Activated naive CD4-positive, alpha-beta T cell treated with anti-CD3 and anti-CD28 coated beads, Interleukin-2, amount 50 U/mL, for 24 hours (primary cell): ENCODE results near the gene H1-8.

Experiments used
- H3K27ac Mint-ChIP-seq: one replicate; pipeline ENCODE4 v1.8.0; 2021; ENCODE audit warnings: mild to moderate bottlenecking, mixed read lengths
- H3K27me3 Mint-ChIP-seq: one replicate; pipeline ENCODE4 v1.8.0; 2021; ENCODE audit warnings: mixed read lengths
- H3K36me3 Mint-ChIP-seq: one replicate; pipeline ENCODE4 v1.8.0; 2021; ENCODE audit warnings: mixed read lengths
- H3K4me1 Mint-ChIP-seq: one replicate; pipeline ENCODE4 v1.8.0; 2021; ENCODE audit warnings: mixed read lengths
- H3K4me3 Mint-ChIP-seq: one replicate; pipeline ENCODE4 v1.8.0; 2021; ENCODE audit warnings: mild to moderate bottlenecking, mixed read lengths
- H3K9me3 Mint-ChIP-seq: one replicate; pipeline ENCODE4 v1.8.0; 2021; ENCODE audit warnings: mixed read lengths

Gene H1-8

DNA sequence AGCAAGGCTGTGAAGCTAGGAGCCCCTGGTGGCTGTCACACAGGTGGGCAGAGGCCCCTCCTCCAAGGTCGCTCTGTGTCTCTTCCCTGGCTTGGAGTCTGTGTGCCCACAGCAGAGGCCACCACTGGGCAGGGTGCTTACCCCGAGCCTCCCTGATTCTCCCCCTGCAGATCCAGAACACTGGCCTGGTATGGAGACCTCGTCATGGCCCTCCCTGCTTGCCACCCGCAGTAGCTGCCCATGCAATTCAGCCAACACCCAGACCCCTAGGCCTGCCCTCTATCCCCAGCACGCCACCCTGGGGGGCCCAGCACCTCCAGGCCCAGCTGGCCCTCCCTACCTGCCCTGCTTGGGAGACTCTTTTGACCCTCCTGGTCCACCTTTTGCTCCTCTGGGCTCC lies 20.0 kb upstream of the H1-8 start:
- Mint-ChIP-seq H3K27ac (no peak overlapping the region), H3K4me1 (no peaks in the 10 kb centered on the region), H3K4me3 (no peak overlapping the region), H3K9me3 (no peaks in the 10 kb centered on the region), H3K27me3 (no peaks in the 10 kb centered on the region), H3K36me3 (no peaks in the 10 kb centered on the region)

DNA sequence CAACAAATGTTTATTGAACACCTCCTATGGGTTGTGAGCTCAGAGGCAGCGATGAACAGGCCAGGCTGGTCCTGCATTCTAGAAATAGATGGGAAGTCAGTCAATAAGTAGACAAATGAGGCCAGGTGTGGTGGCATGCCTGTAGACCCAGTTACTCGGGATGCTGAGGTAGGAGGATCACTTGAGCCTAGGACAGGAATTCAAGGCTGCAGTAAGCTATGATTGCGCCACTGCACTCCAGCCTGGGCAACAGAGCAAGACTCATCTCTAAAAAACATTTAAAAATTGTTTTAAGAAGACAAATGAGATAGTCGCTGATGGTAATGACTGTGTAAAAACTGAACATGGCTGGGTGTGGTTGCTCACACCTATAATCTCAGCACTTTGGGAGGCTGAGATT lies 18.9 kb upstream of the H1-8 start:
- Mint-ChIP-seq H3K4me3 (no peak overlapping the region), H3K27ac (no peak overlapping the region), H3K36me3 (no peaks in the 10 kb centered on the region), H3K9me3 (no peaks in the 10 kb centered on the region), H3K27me3 (no peaks in the 10 kb centered on the region), H3K4me1 (no peaks in the 10 kb centered on the region)

DNA sequence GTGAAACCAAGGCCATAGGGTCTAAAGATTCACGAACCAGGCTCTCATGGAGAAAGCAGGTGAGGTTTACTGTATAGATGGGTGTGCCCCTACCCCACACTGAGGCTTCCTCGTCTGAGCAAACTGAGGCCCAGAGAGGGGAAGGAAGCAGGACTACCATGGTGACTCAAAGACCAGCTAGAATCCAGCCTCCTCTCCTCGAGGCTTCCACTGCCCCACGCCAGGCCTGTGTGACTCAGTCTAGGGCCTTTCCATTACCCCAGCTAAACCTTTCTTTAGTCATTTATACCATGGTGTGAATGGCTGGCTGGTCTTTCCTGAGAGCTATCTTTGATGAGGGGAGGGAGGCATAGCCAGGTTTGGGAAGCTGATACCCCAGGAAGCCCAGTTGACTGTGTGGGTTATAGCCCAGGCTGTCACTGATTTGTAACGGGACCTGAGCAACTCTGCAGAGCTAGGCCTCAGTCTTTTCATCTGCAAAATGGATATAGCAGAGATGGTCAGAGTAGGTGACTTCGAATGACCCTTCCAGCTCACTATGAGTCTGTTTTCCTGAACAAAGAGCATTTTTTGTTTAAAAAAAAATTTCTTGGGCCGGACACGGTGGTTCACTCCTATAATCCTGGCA lies 17.5 kb upstream of the H1-8 start:
- Mint-ChIP-seq H3K4me1 (no peaks in the 10 kb centered on the region), H3K27me3 (no peaks in the 10 kb centered on the region), H3K9me3 (no peaks in the 10 kb centered on the region), H3K27ac (no peak overlapping the region), H3K36me3 (no peaks in the 10 kb centered on the region), H3K4me3 (no peak overlapping the region)

DNA sequence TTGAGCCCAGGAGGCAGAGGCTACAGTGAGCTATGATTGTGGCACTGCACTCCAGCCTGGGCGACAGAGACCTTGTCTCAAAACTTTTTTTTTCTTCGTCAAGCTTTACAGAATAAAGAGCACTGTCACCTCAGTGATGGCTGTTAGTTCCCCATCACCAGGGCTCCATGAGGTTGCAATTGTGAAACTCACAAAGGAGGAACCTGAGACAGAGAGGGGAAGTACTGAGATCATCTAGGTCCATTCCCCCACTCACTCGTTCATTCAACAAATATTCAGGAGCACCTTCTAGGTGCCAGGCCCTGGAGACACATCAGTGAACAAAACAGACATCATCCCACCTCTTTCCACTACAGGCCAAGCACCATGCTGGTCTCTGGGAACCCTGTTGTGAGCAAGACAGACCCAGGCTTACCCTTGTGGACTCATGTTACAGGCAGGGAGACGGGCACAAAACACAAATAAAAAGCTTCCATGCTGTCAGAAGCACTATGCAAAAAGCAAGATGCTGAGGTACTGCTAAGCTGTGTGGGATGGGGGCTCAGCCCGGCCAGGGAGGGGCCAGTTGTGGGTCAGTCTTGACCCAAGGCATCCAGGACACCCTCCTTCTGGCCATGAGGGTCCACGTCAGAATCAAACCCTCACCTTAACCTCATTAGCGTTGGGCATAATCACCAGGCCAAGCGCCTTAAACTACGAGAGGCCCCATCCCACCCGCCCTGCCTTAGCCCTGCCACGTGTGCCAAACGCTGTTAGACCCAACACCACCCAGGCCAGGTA lies 16.7 kb upstream of the H1-8 start:
- no peak overlapping the region for H3K4me3 Mint-ChIP-seq
- no peaks in the 10 kb centered on the region for H3K27me3 Mint-ChIP-seq
- H3K4me1 Mint-ChIP-seq: no peaks in the 10 kb centered on the region
- no peaks in the 10 kb centered on the region for H3K36me3 Mint-ChIP-seq
- H3K9me3 Mint-ChIP-seq: no peaks in the 10 kb centered on the region
- no peak overlapping the region for H3K27ac Mint-ChIP-seq

DNA sequence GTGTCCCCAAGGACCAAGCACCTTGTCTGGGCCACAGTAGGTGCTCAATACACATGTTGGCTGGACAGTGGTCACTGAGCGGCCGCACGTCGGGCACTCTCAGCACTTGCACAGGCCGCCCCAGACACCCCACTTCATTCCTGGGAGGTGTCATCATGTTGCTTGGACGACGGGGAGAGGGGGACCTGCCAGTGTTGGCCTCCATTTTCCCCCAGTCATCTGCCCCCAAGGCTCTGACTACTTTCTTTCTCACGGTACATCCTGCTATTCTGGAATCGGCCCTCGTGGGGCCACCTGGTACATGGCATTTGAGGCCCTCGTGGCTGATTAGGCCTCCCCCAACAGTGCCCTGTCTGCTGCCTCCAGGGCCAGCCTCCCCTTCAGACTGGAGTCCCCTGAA lies 15.7 kb upstream of the H1-8 start:
- H3K4me3 Mint-ChIP-seq: no peak overlapping the region
- no peaks in the 10 kb centered on the region for H3K4me1 Mint-ChIP-seq
- H3K36me3 Mint-ChIP-seq: no peaks in the 10 kb centered on the region
- H3K27ac Mint-ChIP-seq: no peak overlapping the region
- no peaks in the 10 kb centered on the region for H3K27me3 Mint-ChIP-seq
- H3K9me3 Mint-ChIP-seq: no peaks in the 10 kb centered on the region

DNA sequence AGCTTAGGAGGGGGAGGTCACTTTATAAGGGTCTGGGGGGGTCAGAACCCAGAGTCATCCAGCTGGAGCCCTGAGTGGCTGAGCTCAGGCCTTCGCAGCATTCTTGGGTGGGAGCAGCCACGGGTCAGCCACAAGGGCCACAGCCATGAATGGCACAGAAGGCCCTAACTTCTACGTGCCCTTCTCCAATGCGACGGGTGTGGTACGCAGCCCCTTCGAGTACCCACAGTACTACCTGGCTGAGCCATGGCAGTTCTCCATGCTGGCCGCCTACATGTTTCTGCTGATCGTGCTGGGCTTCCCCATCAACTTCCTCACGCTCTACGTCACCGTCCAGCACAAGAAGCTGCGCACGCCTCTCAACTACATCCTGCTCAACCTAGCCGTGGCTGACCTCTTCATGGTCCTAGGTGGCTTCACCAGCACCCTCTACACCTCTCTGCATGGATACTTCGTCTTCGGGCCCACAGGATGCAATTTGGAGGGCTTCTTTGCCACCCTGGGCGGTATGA lies 14.3 kb upstream of the H1-8 start, which contains the start of gene RHO:
Gene RHO, plus strand, starts transcription at position 51 of the 512 bp plus-strand sequence. Its CDS starts 95 bp downstream, at position 146.
- Mint-ChIP-seq H3K4me1 (no peaks in the 10 kb centered on the region), H3K4me3 (no peak within 1 kb of the TSS), H3K27ac (no peak within 1 kb of the TSS), H3K27me3 (no peaks in the 10 kb centered on the region), H3K36me3 (no peaks in the 10 kb centered on the region), H3K9me3 (no peaks in the 10 kb centered on the region)

DNA sequence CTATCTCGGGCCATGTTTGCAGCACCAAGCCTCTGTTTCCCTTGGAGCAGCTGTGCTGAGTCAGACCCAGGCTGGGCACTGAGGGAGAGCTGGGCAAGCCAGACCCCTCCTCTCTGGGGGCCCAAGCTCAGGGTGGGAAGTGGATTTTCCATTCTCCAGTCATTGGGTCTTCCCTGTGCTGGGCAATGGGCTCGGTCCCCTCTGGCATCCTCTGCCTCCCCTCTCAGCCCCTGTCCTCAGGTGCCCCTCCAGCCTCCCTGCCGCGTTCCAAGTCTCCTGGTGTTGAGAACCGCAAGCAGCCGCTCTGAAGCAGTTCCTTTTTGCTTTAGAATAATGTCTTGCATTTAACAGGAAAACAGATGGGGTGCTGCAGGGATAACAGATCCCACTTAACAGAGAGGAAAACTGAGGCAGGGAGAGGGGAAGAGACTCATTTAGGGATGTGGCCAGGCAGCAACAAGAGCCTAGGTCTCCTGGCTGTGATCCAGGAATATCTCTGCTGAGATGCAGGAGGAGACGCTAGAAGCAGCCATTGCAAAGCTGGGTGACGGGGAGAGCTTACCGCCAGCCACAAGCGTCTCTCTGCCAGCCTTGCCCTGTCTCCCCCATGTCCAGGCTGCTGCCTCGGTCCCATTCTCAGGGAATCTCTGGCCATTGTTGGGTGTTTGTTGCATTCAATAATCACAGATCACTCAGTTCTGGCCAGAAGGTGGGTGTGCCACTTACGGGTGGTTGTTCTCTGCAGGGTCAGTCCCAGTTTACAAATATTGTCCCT lies 13.4 kb upstream of the H1-8 start:
- Mint-ChIP-seq H3K4me1 (no peaks in the 10 kb centered on the region), H3K9me3 (no peaks in the 10 kb centered on the region), H3K36me3 (no peaks in the 10 kb centered on the region), H3K4me3 (no peak overlapping the region), H3K27ac (no peak overlapping the region), H3K27me3 (no peaks in the 10 kb centered on the region)

DNA sequence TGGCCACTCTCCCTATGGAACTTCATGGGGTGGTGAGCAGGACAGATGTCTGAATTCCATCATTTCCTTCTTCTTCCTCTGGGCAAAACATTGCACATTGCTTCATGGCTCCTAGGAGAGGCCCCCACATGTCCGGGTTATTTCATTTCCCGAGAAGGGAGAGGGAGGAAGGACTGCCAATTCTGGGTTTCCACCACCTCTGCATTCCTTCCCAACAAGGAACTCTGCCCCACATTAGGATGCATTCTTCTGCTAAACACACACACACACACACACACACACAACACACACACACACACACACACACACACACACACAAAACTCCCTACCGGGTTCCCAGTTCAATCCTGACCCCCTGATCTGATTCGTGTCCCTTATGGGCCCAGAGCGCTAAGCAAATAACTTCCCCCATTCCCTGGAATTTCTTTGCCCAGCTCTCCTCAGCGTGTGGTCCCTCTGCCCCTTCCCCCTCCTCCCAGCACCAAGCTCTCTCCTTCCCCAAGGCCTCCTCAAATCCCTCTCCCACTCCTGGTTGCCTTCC lies 12.7 kb upstream of the H1-8 start:
- H3K4me1 Mint-ChIP-seq: no peaks in the 10 kb centered on the region
- no peaks in the 10 kb centered on the region for H3K9me3 Mint-ChIP-seq
- H3K27ac Mint-ChIP-seq: no peak overlapping the region
- no peaks in the 10 kb centered on the region for H3K36me3 Mint-ChIP-seq
- H3K27me3 Mint-ChIP-seq: no peaks in the 10 kb centered on the region
- H3K4me3 Mint-ChIP-seq: no peak overlapping the region

DNA sequence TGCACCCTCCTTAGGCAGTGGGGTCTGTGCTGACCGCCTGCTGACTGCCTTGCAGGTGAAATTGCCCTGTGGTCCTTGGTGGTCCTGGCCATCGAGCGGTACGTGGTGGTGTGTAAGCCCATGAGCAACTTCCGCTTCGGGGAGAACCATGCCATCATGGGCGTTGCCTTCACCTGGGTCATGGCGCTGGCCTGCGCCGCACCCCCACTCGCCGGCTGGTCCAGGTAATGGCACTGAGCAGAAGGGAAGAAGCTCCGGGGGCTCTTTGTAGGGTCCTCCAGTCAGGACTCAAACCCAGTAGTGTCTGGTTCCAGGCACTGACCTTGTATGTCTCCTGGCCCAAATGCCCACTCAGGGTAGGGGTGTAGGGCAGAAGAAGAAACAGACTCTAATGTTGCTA lies 12.2 kb upstream of the H1-8 start:
- Mint-ChIP-seq H3K4me3 (no peak overlapping the region), H3K27ac (no peak overlapping the region)

DNA sequence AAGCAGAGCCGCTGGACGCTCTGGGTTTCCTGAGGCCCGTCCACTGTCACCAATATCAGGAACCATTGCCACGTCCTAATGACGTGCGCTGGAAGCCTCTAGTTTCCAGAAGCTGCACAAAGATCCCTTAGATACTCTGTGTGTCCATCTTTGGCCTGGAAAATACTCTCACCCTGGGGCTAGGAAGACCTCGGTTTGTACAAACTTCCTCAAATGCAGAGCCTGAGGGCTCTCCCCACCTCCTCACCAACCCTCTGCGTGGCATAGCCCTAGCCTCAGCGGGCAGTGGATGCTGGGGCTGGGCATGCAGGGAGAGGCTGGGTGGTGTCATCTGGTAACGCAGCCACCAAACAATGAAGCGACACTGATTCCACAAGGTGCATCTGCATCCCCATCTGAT lies 11.3 kb upstream of the H1-8 start:
- Mint-ChIP-seq H3K4me3 (no peak overlapping the region), H3K9me3 (no peaks in the 10 kb centered on the region), H3K27ac (no peak overlapping the region), H3K36me3 (no peaks in the 10 kb centered on the region), H3K27me3 (no peaks in the 10 kb centered on the region), H3K4me1 (no peaks in the 10 kb centered on the region)

More for the DNA sequence above, 12.2 kb upstream of the H1-8 start:
- Mint-ChIP-seq H3K4me1 (no peaks in the 10 kb centered on the region), H3K36me3 (no peaks in the 10 kb centered on the region), H3K9me3 (no peaks in the 10 kb centered on the region), H3K27me3 (no peaks in the 10 kb centered on the region)

DNA sequence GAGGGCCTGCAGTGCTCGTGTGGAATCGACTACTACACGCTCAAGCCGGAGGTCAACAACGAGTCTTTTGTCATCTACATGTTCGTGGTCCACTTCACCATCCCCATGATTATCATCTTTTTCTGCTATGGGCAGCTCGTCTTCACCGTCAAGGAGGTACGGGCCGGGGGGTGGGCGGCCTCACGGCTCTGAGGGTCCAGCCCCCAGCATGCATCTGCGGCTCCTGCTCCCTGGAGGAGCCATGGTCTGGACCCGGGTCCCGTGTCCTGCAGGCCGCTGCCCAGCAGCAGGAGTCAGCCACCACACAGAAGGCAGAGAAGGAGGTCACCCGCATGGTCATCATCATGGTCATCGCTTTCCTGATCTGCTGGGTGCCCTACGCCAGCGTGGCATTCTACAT lies 10.7 kb upstream of the H1-8 start:
- Mint-ChIP-seq H3K4me1 (no peaks in the 10 kb centered on the region), H3K27ac (no peak overlapping the region), H3K9me3 (no peaks in the 10 kb centered on the region), H3K4me3 (no peak overlapping the region), H3K27me3 (no peaks in the 10 kb centered on the region), H3K36me3 (no peaks in the 10 kb centered on the region)

DNA sequence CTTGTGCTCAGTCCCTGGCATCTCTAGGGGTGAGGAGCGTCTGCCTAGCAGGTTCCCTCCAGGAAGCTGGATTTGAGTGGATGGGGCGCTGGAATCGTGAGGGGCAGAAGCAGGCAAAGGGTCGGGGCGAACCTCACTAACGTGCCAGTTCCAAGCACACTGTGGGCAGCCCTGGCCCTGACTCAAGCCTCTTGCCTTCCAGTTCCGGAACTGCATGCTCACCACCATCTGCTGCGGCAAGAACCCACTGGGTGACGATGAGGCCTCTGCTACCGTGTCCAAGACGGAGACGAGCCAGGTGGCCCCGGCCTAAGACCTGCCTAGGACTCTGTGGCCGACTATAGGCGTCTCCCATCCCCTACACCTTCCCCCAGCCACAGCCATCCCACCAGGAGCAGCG lies 9.6 kb upstream of the H1-8 start:
- Mint-ChIP-seq H3K4me3 (no peak overlapping the region), H3K27ac (no peak overlapping the region), H3K36me3 (no peaks in the 10 kb centered on the region), H3K27me3 (no peaks in the 10 kb centered on the region), H3K9me3 (no peaks in the 10 kb centered on the region), H3K4me1 (no peaks in the 10 kb centered on the region)

DNA sequence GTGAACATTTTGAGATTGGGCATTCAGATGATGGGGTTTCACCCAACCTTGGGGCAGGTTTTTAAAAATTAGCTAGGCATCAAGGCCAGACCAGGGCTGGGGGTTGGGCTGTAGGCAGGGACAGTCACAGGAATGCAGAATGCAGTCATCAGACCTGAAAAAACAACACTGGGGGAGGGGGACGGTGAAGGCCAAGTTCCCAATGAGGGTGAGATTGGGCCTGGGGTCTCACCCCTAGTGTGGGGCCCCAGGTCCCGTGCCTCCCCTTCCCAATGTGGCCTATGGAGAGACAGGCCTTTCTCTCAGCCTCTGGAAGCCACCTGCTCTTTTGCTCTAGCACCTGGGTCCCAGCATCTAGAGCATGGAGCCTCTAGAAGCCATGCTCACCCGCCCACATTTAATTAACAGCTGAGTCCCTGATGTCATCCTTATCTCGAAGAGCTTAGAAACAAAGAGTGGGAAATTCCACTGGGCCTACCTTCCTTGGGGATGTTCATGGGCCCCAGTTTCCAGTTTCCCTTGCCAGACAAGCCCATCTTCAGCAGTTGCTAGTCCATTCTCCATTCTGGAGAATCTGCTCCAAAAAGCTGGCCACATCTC lies 8.4 kb upstream of the H1-8 start:
- Mint-ChIP-seq H3K9me3 (no peaks in the 10 kb centered on the region), H3K4me3 (no peak overlapping the region), H3K4me1 (no peaks in the 10 kb centered on the region), H3K36me3 (no peaks in the 10 kb centered on the region), H3K27me3 (no peaks in the 10 kb centered on the region), H3K27ac (no peak overlapping the region)

DNA sequence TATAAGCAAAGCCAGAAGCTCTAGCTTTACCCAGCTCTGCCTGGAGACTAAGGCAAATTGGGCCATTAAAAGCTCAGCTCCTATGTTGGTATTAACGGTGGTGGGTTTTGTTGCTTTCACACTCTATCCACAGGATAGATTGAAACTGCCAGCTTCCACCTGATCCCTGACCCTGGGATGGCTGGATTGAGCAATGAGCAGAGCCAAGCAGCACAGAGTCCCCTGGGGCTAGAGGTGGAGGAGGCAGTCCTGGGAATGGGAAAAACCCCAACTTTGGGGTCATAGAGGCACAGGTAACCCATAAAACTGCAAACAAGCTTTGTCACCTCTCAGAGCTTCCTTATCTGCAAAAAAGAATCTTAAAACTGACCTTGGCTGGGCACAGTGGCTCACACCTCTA lies 7.9 kb upstream of the H1-8 start:
- Mint-ChIP-seq H3K36me3 (no peaks in the 10 kb centered on the region), H3K4me3 (no peak overlapping the region), H3K27me3 (no peaks in the 10 kb centered on the region), H3K27ac (no peak overlapping the region), H3K4me1 (no peaks in the 10 kb centered on the region), H3K9me3 (no peaks in the 10 kb centered on the region)

DNA sequence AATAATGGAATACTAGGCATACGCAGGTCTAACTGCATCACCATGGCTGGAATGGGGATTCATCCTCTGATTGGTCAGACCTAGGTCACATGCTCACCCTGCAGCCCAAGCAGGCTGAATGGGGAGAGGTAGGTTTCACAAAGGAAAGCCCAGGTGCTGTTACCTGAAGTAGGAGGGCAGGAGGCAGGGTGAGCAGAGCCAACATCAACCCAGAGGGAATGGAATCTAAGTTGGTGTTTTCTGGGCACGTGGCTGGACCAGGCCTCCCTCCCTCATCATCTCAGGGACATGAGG lies 6.7 kb upstream of the H1-8 start:
- Mint-ChIP-seq H3K9me3 (no peaks in the 10 kb centered on the region), H3K4me3 (no peak overlapping the region), H3K27me3 (no peaks in the 10 kb centered on the region), H3K36me3 (no peaks in the 10 kb centered on the region), H3K4me1 (no peaks in the 10 kb centered on the region), H3K27ac (no peak overlapping the region)
